ENCODE results near the gene TDRD10. TPM values are rescaled to one million over a fixed set of nuclear protein-coding genes. Genes with fewer than 3 reads are reported as not detected.
A peak's percentile ranks its signal among the peaks of the same experiment; 100 is the strongest.

The TDRD10 gene
- total and polyA plus RNA-seq, 4 experiments from 2014 or later: not detected

DNA sequence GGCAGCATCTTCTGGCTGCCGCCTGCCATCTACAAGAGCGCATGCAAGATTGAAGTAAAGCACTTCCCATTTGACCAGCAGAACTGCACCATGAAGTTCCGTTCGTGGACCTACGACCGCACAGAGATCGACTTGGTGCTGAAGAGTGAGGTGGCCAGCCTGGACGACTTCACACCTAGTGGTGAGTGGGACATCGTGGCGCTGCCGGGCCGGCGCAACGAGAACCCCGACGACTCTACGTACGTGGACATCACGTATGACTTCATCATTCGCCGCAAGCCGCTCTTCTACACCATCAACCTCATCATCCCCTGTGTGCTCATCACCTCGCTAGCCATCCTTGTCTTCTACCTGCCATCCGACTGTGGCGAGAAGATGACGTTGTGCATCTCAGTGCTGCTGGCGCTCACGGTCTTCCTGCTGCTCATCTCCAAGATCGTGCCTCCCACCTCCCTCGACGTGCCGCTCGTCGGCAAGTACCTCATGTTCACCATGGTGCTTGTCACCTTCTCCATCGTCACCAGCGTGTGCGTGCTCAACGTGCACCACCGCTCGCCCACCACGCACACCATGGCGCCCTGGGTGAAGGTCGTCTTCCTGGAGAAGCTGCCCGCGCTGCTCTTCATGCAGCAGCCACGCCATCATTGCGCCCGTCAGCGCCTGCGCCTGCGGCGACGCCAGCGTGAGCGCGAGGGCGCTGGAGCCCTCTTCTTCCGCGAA, 69.4 kb downstream of the TDRD10 start:
- Histone ChIP-seq H3K4me1 (ENCODE audit: insufficient read depth, low read length) (peaks cover 6% of the 10 kb centered on the region), H3K36me3 (ENCODE audit: insufficient read depth, low read length) (no peaks in the 10 kb centered on the region), H3K9me3 (ENCODE audit: control insufficient read depth in 1 of 2, low read length in 2 of 2) (no peaks in the 10 kb centered on the region), H3K27ac (ENCODE audit: low read depth, low read length) (no peak overlapping the region), H3K27me3 (ENCODE audit: insufficient read depth, low read length) (peaks cover 16% of the 10 kb centered on the region), H3K4me3 (ENCODE audit: low read length in 2 of 2) (no peak overlapping the region)
- H3K4me3 Mint-ChIP-seq: no peak overlapping the region
- H3K4me1 Mint-ChIP-seq: peaks cover 7 to 10% (median 8%) of the 10 kb centered on the region in 4 donors
- H3K27me3 Mint-ChIP-seq: peaks cover 13 to 22% of the 10 kb centered on the region in 2 donors
- no peaks in the 10 kb centered on the region for H3K36me3 Mint-ChIP-seq
- CTCF ChIA-PET (ENCODE audit: partially characterized antibody): no interaction called here
- no peaks in the 10 kb centered on the region for H3K9me3 Mint-ChIP-seq
- no peak for DNase-seq
- peak overlapping the region in 2 of 7 donors; percentile 49 to 77 for H3K27ac Mint-ChIP-seq
- POLR2A ChIA-PET (ENCODE audit: partially characterized antibody): no interaction called here
- intact Hi-C loops (cut with micrococcal nuclease): no loop called here

DNA sequence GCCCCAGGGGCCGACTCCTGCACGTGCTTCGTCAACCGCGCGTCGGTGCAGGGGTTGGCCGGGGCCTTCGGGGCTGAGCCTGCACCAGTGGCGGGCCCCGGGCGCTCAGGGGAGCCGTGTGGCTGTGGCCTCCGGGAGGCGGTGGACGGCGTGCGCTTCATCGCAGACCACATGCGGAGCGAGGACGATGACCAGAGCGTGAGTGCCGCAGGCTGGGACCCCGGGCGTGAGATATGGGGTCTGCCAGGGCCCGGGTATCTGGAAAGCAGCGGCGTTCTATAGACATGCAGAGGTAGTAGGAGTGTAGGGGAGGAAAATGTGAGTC, 69.9 kb downstream of the TDRD10 start:
- peaks cover 8 to 17% of the 10 kb centered on the region in 2 donors for H3K27me3 Mint-ChIP-seq
- H3K36me3 ChIP-seq (ENCODE audit: insufficient read depth, low read length): no peaks in the 10 kb centered on the region
- H3K9me3 Mint-ChIP-seq: no peaks in the 10 kb centered on the region
- intact Hi-C loops (cut with micrococcal nuclease): no loop called here
- ChIA-PET POLR2A (ENCODE audit: partially characterized antibody) (no interaction called here), CTCF (ENCODE audit: partially characterized antibody) (no interaction called here)
- no peaks in the 10 kb centered on the region for H3K36me3 Mint-ChIP-seq
- H3K4me3 ChIP-seq (ENCODE audit: low read length in 2 of 2): no peak overlapping the region
- H3K27ac ChIP-seq (ENCODE audit: low read depth, low read length): no peak overlapping the region
- peaks cover 15% of the 10 kb centered on the region for H3K27me3 ChIP-seq (ENCODE audit: insufficient read depth, low read length)
- DNase-seq: no peak
- H3K27ac Mint-ChIP-seq: peak overlapping the region in 1 of 7 donors; percentile 13
- H3K9me3 ChIP-seq (ENCODE audit: control insufficient read depth in 1 of 2, low read length in 2 of 2): no peaks in the 10 kb centered on the region
- H3K4me1 Mint-ChIP-seq: peaks cover 7 to 10% (median 8%) of the 10 kb centered on the region in 4 donors
- H3K4me1 ChIP-seq (ENCODE audit: insufficient read depth, low read length): peaks cover 6% of the 10 kb centered on the region
- no peak overlapping the region for H3K4me3 Mint-ChIP-seq

DNA sequence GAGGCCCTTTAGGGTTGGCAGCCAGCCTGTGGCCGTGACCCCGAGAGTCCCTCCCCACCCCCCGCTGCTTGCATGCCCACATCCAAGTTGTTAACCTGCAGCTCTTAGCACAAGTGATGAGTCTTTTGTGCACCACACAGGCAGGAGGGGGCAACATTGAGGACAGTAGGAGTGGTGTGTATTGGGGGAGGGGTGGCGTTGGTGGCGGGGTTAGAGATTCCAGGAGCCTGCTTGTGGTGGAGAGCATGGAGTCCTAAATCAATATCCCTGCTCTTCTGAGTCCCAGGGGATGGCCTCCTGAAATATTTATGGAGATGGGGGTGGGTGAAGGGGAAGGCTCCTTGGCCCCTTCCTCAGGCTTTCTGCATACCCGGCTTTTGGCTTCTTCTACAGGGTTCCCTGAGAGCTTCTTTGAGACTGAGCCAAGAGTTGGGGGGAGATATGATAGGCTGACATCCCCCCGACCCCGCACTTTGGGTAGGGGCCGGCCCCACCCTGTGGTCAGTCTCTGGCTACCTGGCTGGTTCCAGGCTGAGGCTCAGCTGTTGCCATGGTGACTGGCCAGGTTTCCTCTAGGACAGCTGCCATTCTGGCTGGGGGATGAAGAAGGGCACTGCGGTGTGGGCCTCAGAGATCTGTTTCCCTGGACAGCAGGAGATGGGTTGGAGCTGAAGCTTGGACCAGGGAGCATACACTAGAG, 70.6 kb downstream of the TDRD10 start:
- H3K36me3 ChIP-seq (ENCODE audit: insufficient read depth, low read length): no peaks in the 10 kb centered on the region
- intact Hi-C loops (cut with micrococcal nuclease): no loop called here
- Mint-ChIP-seq H3K9me3 (no peaks in the 10 kb centered on the region), H3K4me1 (peaks cover 6 to 8% (median 7%) of the 10 kb centered on the region in 4 donors), H3K27me3 (peaks cover 4 to 13% of the 10 kb centered on the region in 2 donors), H3K4me3 (no peak overlapping the region), H3K27ac (no peak overlapping the region), H3K36me3 (no peaks in the 10 kb centered on the region)
- no peak overlapping the region for H3K27ac ChIP-seq (ENCODE audit: low read depth, low read length)
- H3K4me3 ChIP-seq (ENCODE audit: low read length in 2 of 2): no peak overlapping the region
- H3K4me1 ChIP-seq (ENCODE audit: insufficient read depth, low read length): peaks cover 6% of the 10 kb centered on the region
- no peak for DNase-seq
- POLR2A ChIA-PET (ENCODE audit: partially characterized antibody): no interaction called here
- no peaks in the 10 kb centered on the region for H3K9me3 ChIP-seq (ENCODE audit: control insufficient read depth in 1 of 2, low read length in 2 of 2)
- CTCF ChIA-PET (ENCODE audit: partially characterized antibody): no interaction called here
- peaks cover 9% of the 10 kb centered on the region for H3K27me3 ChIP-seq (ENCODE audit: insufficient read depth, low read length)

DNA sequence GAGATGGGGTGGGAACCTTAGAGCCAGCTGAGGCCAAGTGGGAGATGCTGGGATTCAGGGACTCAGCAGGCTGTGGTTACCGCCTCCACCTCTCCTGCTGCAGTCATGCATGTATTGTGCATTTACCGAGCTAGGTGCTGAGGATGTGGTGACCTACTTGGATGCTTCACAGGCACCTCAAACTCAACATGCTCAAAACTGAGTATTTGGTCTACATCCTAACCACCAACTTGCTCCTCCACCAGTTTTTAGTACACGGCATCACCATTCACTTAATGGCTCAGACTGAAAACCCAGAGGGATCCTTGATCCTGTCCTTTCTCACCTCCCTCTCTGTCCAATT, 71.1 kb downstream of the TDRD10 start:
- DNase-seq: no peak
- ChIA-PET POLR2A (ENCODE audit: partially characterized antibody) (no interaction called here), CTCF (ENCODE audit: partially characterized antibody) (no interaction called here)
- peaks cover 4 to 12% of the 10 kb centered on the region in 2 donors for H3K27me3 Mint-ChIP-seq
- no peak overlapping the region for H3K27ac Mint-ChIP-seq
- Histone ChIP-seq H3K27ac (ENCODE audit: low read depth, low read length) (no peak overlapping the region), H3K9me3 (ENCODE audit: control insufficient read depth in 1 of 2, low read length in 2 of 2) (no peaks in the 10 kb centered on the region), H3K36me3 (ENCODE audit: insufficient read depth, low read length) (no peaks in the 10 kb centered on the region), H3K4me3 (ENCODE audit: low read length in 2 of 2) (no peak overlapping the region), H3K27me3 (ENCODE audit: insufficient read depth, low read length) (peaks cover 7% of the 10 kb centered on the region), H3K4me1 (ENCODE audit: insufficient read depth, low read length) (peaks cover 2% of the 10 kb centered on the region)
- intact Hi-C loops (cut with micrococcal nuclease): no loop called here
- H3K4me3 Mint-ChIP-seq: peak overlapping the region in 1 of 8 donors; percentile 21
- no peaks in the 10 kb centered on the region for H3K9me3 Mint-ChIP-seq
- no peaks in the 10 kb centered on the region for H3K36me3 Mint-ChIP-seq
- peaks cover 1 to 7% (median 5%) of the 10 kb centered on the region in 4 donors for H3K4me1 Mint-ChIP-seq

DNA sequence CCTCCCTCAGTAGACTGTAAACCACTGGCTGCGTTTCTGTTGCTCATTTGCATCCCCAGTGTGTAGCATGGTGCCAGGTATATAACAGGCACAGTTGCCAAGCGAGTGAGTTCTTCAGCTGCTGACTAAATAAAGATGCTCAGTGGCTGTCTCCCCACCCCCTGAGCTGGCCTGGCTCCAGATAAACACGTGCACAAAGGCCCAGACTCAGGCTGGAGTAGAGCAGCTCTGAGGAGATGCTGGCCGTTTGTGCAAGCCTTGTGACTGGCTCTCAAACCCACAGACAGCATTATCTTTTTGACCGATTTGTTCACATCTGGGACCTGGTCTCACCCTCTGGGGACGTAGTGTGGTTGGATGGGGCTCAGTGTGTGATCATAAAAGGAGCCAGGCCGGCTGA, 72.7 kb downstream of the TDRD10 start:
- no peaks in the 10 kb centered on the region for H3K9me3 ChIP-seq (ENCODE audit: control insufficient read depth in 1 of 2, low read length in 2 of 2)
- POLR2A ChIA-PET (ENCODE audit: partially characterized antibody): interaction anchor here (1.5 kb wide), 1 partner anchor 24 kb away, joined by 3 read pairs; no protein-coding TSS in a partner anchor
- CTCF ChIA-PET (ENCODE audit: partially characterized antibody): interaction anchor here (1.3 to 1.8 kb wide), 2 partner anchors 8 to 15 kb away, joined by 3 to 5 read pairs; no protein-coding TSS in a partner anchor
- H3K4me3 ChIP-seq (ENCODE audit: low read length in 2 of 2): no peak overlapping the region
- Mint-ChIP-seq H3K4me1 (peaks cover 0 to 7% (median 5%) of the 10 kb centered on the region in 4 donors), H3K36me3 (peaks cover 13 to 15% of the 10 kb centered on the region in 2 donors), H3K27ac (no peak overlapping the region), H3K9me3 (no peaks in the 10 kb centered on the region), H3K27me3 (peaks cover 2 to 12% of the 10 kb centered on the region in 2 donors), H3K4me3 (no peak overlapping the region)
- H3K27me3 ChIP-seq (ENCODE audit: insufficient read depth, low read length): no peaks in the 10 kb centered on the region
- no peak for DNase-seq
- H3K4me1 ChIP-seq (ENCODE audit: insufficient read depth, low read length): no peaks in the 10 kb centered on the region
- H3K36me3 ChIP-seq (ENCODE audit: insufficient read depth, low read length): peaks cover 9% of the 10 kb centered on the region
- H3K27ac ChIP-seq (ENCODE audit: low read depth, low read length): no peak overlapping the region
- intact Hi-C loops (cut with micrococcal nuclease): no loop called here

DNA sequence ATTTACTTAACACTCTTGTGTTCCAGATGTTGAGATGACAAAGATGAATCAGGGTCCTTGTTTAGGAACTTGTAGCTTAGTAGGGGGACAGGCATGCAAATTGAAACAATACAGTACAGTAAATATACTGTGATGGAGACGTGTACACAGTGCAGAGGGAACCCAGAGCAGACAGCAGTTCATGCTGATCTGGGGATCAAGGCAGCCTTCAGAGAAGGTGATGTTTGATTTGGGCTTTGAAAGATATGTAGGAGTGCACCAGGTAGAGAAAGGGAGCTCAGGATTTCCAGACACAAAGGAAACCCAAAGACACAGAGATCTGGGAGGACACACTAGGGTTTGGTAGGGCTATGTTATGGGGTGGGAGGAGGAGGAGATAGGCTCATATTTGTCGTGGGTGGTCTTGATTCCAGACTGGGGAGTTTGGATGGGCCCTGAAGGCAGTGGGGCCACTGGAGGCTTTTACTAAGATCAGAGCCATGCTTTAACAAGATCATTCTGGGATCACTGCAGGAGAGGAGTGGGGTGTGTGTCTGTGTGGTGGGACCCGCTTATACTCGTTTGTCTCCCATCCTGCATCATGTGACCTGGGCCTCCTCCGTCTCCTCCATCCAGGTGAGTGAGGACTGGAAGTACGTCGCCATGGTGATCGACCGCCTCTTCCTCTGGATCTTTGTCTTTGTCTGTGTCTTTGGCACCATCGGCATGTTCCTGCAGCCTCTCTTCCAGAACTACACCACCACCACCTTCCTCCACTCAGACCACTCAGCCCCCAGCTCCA, 73.3 kb downstream of the TDRD10 start:
- no peak for DNase-seq
- Histone ChIP-seq H3K36me3 (ENCODE audit: insufficient read depth, low read length) (peaks cover 11% of the 10 kb centered on the region), H3K27me3 (ENCODE audit: insufficient read depth, low read length) (no peaks in the 10 kb centered on the region), H3K4me1 (ENCODE audit: insufficient read depth, low read length) (no peaks in the 10 kb centered on the region), H3K4me3 (ENCODE audit: low read length in 2 of 2) (no peak overlapping the region), H3K9me3 (ENCODE audit: control insufficient read depth in 1 of 2, low read length in 2 of 2) (no peaks in the 10 kb centered on the region), H3K27ac (ENCODE audit: low read depth, low read length) (no peak overlapping the region)
- H3K9me3 Mint-ChIP-seq: no peaks in the 10 kb centered on the region
- no peak overlapping the region for H3K4me3 Mint-ChIP-seq
- peaks cover 2 to 11% of the 10 kb centered on the region in 2 donors for H3K27me3 Mint-ChIP-seq
- CTCF ChIA-PET (ENCODE audit: partially characterized antibody): interaction anchor here (1.3 to 1.8 kb wide), 2 partner anchors 9 to 16 kb away, joined by 3 to 5 read pairs; no protein-coding TSS in a partner anchor
- intact Hi-C loops (cut with micrococcal nuclease): no loop called here
- POLR2A ChIA-PET (ENCODE audit: partially characterized antibody): interaction anchor here (1.0 to 1.5 kb wide), 3 partner anchors 24 to 347 kb away, joined by 3 read pairs; no protein-coding TSS in a partner anchor
- peaks cover 17 to 18% of the 10 kb centered on the region in 2 donors for H3K36me3 Mint-ChIP-seq
- H3K4me1 Mint-ChIP-seq: peaks cover 0 to 7% (median 5%) of the 10 kb centered on the region in 4 donors
- peak overlapping the region in 2 of 7 donors; percentile 15 to 70 for H3K27ac Mint-ChIP-seq
